Smooth muscle cell (in vitro differentiated cells): Measurements from ENCODE around the gene HSD11B2. TPM values are rescaled to one million over a fixed set of nuclear protein-coding genes. Genes with fewer than 3 reads are reported as not detected.

ENCODE experiments used
- DNase-seq: peaks from one replicate; lab custom pipeline; 2025; ENCODE audit not compliant: unreplicated experiment; lab: John Stamatoyannopoulos, UW
- H2AFZ ChIP-seq: fragments of 200-600 bp; sonication (generic); 2 replicates; pipeline ENCODE4 v1.6.0; 2016; ENCODE audit warnings: antibody characterized with exemption, low read depth, mild to moderate bottlenecking
- H3F3A ChIP-seq: fragments of 200-600 bp; sonication (generic); 2 replicates; pipeline ENCODE4 v1.6.0; 2017; ENCODE audit warnings: antibody characterized with exemption, low read depth
- H3K27ac ChIP-seq: fragments of 200-600 bp; sonication (generic); 2 replicates; pipeline ENCODE4 v1.5.1; 2016; ENCODE audit warnings: low read depth, mild to moderate bottlenecking
- H3K27me3 ChIP-seq: fragments of 200-600 bp; sonication (generic); 2 replicates; pipeline ENCODE4 v1.6.1; 2016; ENCODE audit warnings: low read depth, mild to moderate bottlenecking
- H3K36me3 ChIP-seq: fragments of 200-600 bp; sonication (generic); 2 replicates; pipeline ENCODE4 v1.5.1; 2016; ENCODE audit warnings: low read depth
- H3K4me1 ChIP-seq: fragments of 200-600 bp; sonication (generic); 2 replicates; pipeline ENCODE4 v1.5.1; 2016; ENCODE audit warnings: low read depth
- H3K4me2 ChIP-seq: fragments of 200-600 bp; sonication (generic); 2 replicates; pipeline ENCODE4 v1.6.0; 2016; ENCODE audit warnings: mild to moderate bottlenecking
- H3K4me3 ChIP-seq: fragments of 200-600 bp; sonication (generic); 2 replicates; pipeline ENCODE4 v1.5.1; 2016; ENCODE audit warnings: mild to moderate bottlenecking
- H3K79me2 ChIP-seq: fragments of 200-600 bp; sonication (generic); 2 replicates; pipeline ENCODE4 v1.6.0; 2016; ENCODE audit warnings: low read depth, mild to moderate bottlenecking
- H3K9ac ChIP-seq: fragments of 200-600 bp; sonication (generic); 2 replicates; pipeline ENCODE4 v1.6.0; 2016; ENCODE audit warnings: low read depth
- H3K9me3 ChIP-seq: fragments of 200-600 bp; sonication (generic); replicated peaks from 2 replicates; pipeline ENCODE4 v1.5.1; 2016; ENCODE audit warnings: low read depth
- H4K20me1 ChIP-seq: fragments of 200-600 bp; sonication (generic); 2 replicates; pipeline ENCODE4 v1.6.0; 2016; ENCODE audit warnings: low read depth
- WGBS: methylation state at CpG from one replicate; pipeline ENCODE4 v1.1.7; 2016; ENCODE audit warnings: low lambda C conversion rate; 5-methylcytosine and 5-hydroxymethylcytosine counted together
- polyA plus RNA-seq: library from polyadenylated mRNA; unstranded; fragments of >200 nt; fragmentation: Nextera tagmentation; extraction: Ambion mirVana; gene quantifications from 2 replicates; pipeline ENCODE4 v1.2.1, GENCODE V29; 2016
- total RNA-seq: library from RNA; depleted of rRNA; stranded (reverse); fragments of >200 nt; gene quantifications from 2 replicates; pipeline ENCODE4 v1.2.3, GENCODE V29; 2014
- TF ChIP-seq, protein P1 (sequence below): fragments of 200-600 bp; sonication (generic); IDR thresholded peaks from 2 replicates; pipeline ENCODE4 v1.5.1; 2017; ENCODE audit warnings: borderline replicate concordance, mild to moderate bottlenecking, antibody characterized with exemption; ENCODE audit not compliant: insufficient read depth, poor library complexity, severe bottlenecking

HSD11B2 gene
- total and polyA plus RNA-seq, 2 experiments from 2014 or later = not detected

DNA sequence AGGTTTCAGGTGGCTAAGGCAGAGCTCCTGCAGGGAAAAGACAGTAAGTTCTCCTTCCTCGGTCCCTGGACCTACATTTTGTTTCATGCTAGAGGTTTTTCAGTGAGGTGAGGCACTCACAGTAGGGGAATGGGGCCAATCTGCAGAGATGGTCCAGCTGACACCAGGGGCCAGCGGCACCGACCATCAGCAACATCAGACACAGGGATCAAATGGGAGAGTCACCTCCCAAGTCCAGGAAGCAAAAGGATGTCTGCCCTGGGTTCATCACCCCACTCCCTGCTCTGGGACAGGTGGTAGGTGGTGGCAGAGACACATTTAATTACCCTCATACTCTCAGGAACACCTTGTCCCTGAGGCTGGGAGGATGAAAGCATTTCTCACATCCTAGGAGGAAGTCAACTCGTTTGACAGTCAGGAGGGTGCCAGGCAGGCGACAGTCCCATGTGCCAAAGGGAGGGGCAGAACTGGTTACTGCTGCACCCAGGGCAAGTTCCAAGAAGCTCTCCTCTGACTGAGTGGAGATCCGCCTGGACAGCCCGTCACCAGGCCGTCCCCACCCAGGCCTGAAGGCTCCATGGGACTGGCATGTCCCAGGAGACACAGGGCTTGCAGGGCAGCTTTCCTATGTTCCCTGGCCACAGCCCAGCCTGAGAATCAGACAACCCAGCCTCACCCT lies 30.8 kb downstream of the HSD11B2 start:
- H3K4me2 ChIP-seq = no peak overlapping the region

DNA sequence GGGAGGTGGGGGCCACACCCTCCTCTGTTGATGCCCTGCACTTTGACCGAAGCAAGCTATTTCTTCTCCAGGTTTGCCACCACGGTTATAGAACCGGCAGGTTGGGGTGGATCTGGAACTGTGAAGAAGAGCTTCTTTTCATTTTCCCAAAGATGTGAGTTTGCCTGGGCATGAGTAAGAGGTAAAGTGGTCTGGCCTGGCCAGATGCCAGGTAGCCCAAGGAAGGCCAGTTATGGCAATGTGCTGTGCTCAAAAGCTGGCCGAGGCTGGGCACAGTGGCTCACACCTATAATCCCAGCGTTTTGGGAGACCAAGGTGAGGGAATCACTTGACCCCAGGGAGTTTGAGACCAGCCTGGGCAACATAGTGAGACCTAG lies 31.3 kb downstream of the HSD11B2 start:
- no peak overlapping the region for H3K9ac ChIP-seq
- no peaks in the 10 kb centered on the region for H3K9me3 ChIP-seq
- no peaks in the 10 kb centered on the region for H3K4me1 ChIP-seq
- no peak overlapping the region for H3K4me3 ChIP-seq
- H3K27ac ChIP-seq = no peak overlapping the region
- H3K27me3 ChIP-seq = no peaks in the 10 kb centered on the region
- H2AFZ ChIP-seq = no peak overlapping the region
- no peak for DNase-seq
- 91% methylated on average over 5 of the region's 5 CpGs for WGBS
- no peaks in the 10 kb centered on the region for H3K36me3 ChIP-seq
- no peak overlapping the region for H3K4me2 ChIP-seq
- H4K20me1 ChIP-seq = peaks cover 99% of the 10 kb centered on the region
- TF ChIP-seq, protein P1, sequence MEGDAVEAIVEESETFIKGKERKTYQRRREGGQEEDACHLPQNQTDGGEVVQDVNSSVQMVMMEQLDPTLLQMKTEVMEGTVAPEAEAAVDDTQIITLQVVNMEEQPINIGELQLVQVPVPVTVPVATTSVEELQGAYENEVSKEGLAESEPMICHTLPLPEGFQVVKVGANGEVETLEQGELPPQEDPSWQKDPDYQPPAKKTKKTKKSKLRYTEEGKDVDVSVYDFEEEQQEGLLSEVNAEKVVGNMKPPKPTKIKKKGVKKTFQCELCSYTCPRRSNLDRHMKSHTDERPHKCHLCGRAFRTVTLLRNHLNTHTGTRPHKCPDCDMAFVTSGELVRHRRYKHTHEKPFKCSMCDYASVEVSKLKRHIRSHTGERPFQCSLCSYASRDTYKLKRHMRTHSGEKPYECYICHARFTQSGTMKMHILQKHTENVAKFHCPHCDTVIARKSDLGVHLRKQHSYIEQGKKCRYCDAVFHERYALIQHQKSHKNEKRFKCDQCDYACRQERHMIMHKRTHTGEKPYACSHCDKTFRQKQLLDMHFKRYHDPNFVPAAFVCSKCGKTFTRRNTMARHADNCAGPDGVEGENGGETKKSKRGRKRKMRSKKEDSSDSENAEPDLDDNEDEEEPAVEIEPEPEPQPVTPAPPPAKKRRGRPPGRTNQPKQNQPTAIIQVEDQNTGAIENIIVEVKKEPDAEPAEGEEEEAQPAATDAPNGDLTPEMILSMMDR = no peak
- peaks cover 23% of the 10 kb centered on the region for H3K79me2 ChIP-seq
- no peaks in the 10 kb centered on the region for H3F3A ChIP-seq

More for the DNA sequence above, 30.8 kb downstream of the HSD11B2 start:
- peaks cover 23% of the 10 kb centered on the region for H3K79me2 ChIP-seq
- DNase-seq = no peak
- H3K27ac ChIP-seq = no peak overlapping the region
- H4K20me1 ChIP-seq = peaks cover 99% of the 10 kb centered on the region
- no peak overlapping the region for H3K9ac ChIP-seq
- 95% methylated on average over 8 of the region's 8 CpGs for WGBS
- H3K27me3 ChIP-seq = no peaks in the 10 kb centered on the region
- H3K4me3 ChIP-seq = no peak overlapping the region
- no peaks in the 10 kb centered on the region for H3F3A ChIP-seq
- H3K36me3 ChIP-seq = no peaks in the 10 kb centered on the region
- TF ChIP-seq, protein P1 = no peak
- H2AFZ ChIP-seq = no peak overlapping the region
- H3K9me3 ChIP-seq = no peaks in the 10 kb centered on the region
- no peaks in the 10 kb centered on the region for H3K4me1 ChIP-seq

DNA sequence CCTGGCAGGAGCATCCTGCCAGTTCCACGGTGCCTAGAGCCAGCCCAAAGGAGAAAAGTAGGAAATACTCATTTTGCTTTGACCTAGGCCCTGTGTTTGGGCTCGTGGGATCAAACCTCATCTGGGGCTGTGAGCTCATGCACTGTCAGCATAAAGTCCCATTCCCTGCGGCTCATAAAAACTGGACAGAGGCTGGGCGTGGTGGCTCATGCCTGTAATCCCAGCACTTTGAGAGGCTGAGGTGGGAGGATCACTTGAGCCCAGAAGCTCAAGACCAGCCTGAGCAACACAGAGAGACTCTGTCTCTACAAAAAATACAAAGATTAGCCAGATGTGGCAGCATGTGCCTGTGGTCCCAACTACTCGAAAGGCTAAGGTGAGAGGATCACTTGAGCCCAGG lies 32.1 kb downstream of the HSD11B2 start:
- Histone ChIP-seq H3K4me3 (no peak overlapping the region), H3K4me2 (no peak overlapping the region), H3K27ac (no peak overlapping the region), H4K20me1 (peaks cover 99% of the 10 kb centered on the region), H3K9ac (no peak overlapping the region), H3F3A (no peaks in the 10 kb centered on the region), H3K9me3 (no peaks in the 10 kb centered on the region), H3K79me2 (peaks cover 28% of the 10 kb centered on the region), H2AFZ (no peak overlapping the region), H3K27me3 (no peaks in the 10 kb centered on the region), H3K36me3 (no peaks in the 10 kb centered on the region), H3K4me1 (no peaks in the 10 kb centered on the region)
- 49% methylated on average over 5 of the region's 5 CpGs for WGBS
- TF ChIP-seq, protein P1 = no peak
- DNase-seq = no peak

DNA sequence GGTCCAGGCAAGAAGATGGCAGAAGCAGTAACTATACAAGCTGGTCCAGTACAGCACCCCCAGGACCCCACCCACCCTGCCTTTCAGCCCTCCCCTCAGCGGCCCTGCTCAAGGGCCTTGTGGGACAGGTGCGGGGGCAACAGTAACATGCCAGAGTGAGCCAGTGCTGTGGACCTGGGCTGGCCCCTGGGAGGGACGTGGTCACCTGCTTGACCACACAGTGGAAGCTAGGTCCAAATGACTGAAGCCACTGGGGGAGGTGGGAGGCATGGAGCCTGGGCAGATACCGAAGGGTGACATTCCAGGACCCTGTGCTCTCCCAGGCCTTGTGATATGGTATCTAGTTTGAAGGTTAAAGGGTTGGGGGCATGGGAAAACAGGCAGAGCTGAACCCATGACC lies 32.8 kb downstream of the HSD11B2 start:
- no peak overlapping the region for H3K9ac ChIP-seq
- H3K9me3 ChIP-seq = no peaks in the 10 kb centered on the region
- H3F3A ChIP-seq = no peaks in the 10 kb centered on the region
- TF ChIP-seq, protein P1 = no peak
- DNase-seq = no peak
- peaks cover 34% of the 10 kb centered on the region for H3K79me2 ChIP-seq
- H3K27ac ChIP-seq = no peak overlapping the region
- WGBS = 100% methylated on average over 4 of the region's 4 CpGs
- no peak overlapping the region for H3K4me3 ChIP-seq
- no peaks in the 10 kb centered on the region for H3K36me3 ChIP-seq
- no peaks in the 10 kb centered on the region for H3K27me3 ChIP-seq
- H2AFZ ChIP-seq = no peak overlapping the region
- H3K4me1 ChIP-seq = no peaks in the 10 kb centered on the region
- H3K4me2 ChIP-seq = no peak overlapping the region
- H4K20me1 ChIP-seq = peaks cover 99% of the 10 kb centered on the region
